Measurements from ENCODE around the gene ASIP. TPM values are rescaled to one million over a fixed set of nuclear protein-coding genes. Genes with fewer than 3 reads are reported as not detected.
A peak's percentile ranks its signal among the peaks of the same experiment; 100 is the strongest.
"Not testable (repeated sequence)": the region's sequence is repeated elsewhere in the genome, so short reads cannot be mapped to it uniquely, and the experiment has no call there.

ASIP gene, protein sequence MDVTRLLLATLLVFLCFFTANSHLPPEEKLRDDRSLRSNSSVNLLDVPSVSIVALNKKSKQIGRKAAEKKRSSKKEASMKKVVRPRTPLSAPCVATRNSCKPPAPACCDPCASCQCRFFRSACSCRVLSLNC
- not detected for total RNA-seq

DNA sequence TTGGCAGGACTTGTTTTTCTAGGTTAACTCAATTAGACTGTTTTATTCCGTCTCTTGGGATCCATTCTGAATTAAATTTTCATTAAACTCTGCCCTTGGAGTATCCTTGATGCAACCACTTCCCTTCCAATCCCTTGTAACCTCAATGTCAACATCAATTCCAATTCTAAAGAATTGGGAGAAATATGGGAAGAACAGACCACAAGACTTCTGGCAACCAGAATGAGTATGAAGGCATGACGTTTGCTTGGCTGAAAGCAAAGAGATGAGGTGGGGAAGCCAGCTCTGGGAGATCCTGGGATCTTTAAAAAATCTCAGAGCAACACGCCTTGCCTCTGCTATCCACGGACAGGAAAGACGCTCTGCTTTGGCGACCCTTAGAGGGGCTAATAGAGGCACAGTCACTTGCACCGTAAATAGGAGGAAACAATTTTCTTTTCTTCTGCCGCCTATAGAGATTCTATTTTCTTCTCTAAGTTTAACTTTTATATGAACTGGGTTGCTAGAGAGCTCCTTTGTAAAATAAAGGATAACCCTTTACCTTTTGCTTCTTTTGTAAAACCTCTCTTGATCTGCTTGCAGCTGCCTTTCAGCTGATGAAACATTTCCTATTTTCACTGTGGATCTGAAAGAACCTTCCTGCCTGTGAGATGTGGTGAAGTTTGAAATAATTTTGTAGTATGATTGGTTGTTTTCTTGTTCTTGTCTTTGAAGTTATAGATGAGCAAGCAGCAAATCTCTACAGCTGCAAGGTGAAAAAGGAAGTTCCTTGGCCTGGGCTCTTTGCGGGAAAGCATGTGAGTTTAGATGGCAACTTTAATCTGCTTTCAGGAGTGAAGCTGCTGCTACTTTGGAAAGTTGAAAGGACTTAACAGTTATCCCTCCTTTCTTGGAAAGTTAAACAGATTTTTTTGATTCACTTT is at the start of gene ASIP:
ASIP (plus strand) TSS at position 731 of the 923 bp plus-strand sequence. CDS start 18,952 bp downstream, outside the sequence.
- no peak for DNase-seq

DNA sequence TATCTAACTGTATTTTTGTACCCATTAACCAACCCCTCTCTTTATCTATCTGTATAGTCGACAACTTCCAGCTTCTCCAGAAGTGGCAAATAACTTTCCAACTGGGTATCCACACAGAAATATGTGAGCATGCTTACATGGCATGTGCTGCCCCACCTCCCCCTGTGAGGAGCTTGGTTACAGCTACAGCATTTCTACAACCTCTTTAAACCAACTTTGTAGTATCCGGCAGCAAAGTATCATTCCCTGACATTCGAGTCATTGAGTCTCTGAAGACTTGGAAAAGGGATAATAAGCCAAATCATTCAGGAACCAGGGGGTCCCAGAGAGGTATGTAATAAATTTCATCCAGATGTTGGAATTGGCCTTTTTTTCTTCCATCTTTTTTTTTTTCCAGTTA is 48.2 kb upstream of the ASIP start:
- DNase-seq = no peak

GRCh38 chr20:34199183-34199582 is 42.0 kb upstream of the ASIP start:
- DNase-seq = no peak

GRCh38 chr20:34200023-34200422 is 41.2 kb upstream of the ASIP start:
- DNase-seq = no peak

DNA sequence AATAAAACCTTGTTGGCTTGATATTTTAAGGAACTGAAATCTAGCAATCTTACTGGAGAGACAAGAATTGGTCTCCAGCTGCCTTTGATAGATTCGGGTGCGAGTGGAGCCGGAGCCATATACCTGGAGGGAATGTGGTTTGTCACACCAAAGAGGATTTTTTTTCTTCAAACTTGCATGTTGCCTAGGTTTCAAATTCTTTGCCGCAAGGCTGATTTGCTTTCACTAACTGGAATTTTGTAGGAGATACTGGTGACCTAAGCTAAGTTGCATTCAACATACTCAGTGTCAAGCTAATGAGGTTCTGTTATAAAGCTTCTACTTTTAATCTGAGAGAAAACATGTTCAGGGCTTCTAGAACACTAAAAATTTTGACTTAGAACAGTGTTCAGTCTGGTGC is 39.7 kb upstream of the ASIP start:
- no peak for DNase-seq

GRCh38 chr20:34205172-34205880 is 35.9 kb upstream of the ASIP start:
- not testable (repeated sequence) for DNase-seq

DNA sequence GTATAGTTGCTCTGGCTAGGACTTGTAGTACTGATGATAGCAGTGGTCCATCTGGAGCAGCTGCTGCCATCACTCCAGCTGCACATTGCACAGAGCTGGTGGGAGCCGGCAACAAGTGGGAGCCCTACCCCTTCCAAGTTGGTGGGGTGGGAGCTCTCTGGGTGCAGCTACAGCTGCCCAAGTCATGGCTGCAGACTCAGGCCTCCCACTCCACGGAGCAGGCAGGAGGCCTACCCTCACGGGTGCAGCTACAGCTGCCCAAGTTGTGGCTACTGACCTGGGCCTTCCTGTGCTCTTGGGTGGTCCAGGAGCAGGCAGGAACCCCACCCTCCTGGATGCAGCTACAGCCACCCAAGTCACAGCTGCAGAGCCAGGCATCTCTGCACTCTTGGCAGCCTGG is 32.1 kb upstream of the ASIP start:
- peak; percentile 43 for DNase-seq

DNA sequence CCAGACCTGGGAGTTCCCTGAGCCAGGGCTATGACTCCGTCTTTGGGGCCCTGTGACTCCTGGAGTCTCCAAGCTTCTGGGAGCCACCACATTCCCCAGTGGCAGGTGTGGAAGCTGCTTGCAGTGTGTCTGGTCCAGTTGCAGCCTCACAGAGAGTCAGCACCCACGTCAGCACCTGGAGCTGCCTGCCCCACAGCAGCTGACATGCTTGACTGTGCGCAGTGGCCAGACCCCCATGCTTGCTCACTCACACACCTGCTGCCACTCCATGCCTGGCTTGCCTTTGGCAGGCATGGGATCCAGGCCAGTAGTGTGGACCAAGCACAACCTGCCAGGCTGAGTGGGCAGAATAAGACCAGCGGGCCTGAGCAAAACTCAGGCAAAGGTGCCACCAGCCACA is 31.0 kb upstream of the ASIP start:
- DNase-seq = no peak

DNA sequence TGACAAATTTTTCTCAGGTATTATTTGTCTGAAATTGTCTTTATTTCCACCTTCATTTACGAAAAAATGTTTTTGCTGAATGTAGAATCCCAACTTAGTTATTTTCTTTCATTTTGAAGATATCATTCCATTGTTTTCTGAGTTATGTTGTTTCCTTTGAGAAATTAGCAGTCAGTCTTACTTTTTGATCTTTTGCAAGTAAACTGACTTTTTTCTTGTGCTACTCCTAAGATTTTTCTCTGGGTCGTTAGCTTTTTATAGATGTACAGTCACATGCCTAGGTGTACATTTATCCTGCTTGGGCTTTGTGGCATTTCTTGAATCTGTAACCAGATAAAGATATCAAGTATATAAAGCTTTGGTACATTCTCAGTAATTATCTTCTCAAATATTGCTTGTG is 29.6 kb upstream of the ASIP start:
- DNase-seq = no peak

- no peak for DNase-seq
Measured at GRCh38 chr20:34213213-34213612, 28.0 kb upstream of the ASIP start.

DNA sequence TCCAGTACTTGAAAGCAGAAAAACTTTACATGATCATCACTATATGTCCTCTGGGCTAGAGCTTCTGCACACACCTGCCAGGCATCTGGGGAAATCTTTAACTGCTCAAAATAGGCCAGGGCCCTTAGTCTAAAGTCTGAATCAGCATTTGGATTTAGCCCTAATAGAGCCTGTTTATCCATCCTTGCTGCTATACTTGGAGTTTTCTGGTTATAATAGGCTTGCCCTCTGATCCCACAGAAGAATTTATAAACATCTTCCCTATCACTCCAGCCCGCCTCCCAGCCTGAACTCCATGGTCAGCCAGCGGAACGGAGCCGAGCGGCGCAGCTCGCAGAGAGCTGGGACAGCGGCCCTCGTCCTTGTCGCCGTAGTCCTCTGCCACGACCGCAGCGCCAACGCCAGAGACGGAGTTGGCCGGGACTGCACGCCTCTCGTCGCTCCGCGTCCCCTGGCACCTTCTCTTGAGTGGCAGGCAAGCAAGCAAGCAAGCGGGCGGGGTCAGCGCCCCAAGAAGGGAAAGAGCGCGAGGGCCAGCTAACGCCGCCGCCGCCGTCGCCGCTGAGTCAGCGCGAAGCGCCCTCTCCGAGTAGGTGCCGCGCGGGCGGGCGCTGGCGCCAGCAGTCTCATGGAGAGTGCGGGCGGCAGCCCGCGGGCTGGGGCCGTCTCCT is 25.4 kb upstream of the ASIP start:
- peak; percentile 73 for DNase-seq

DNA sequence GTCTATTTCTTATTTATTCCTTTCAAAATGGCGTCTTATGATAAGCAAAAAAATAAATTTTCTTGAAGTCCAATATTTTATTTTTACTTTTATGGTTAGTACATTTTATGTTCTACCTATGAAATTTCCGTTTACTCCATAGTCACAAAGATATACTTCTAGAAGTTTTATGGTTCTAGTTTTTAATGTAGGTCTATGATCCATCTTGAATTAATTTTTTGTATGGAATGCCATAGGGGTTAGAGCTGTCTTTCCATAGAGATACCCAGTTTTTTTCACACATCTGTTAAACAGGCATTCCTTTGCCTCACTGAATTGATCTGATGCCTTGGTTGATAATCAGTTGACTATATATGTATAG is 24.9 kb upstream of the ASIP start:
- DNase-seq = no peak

DNA sequence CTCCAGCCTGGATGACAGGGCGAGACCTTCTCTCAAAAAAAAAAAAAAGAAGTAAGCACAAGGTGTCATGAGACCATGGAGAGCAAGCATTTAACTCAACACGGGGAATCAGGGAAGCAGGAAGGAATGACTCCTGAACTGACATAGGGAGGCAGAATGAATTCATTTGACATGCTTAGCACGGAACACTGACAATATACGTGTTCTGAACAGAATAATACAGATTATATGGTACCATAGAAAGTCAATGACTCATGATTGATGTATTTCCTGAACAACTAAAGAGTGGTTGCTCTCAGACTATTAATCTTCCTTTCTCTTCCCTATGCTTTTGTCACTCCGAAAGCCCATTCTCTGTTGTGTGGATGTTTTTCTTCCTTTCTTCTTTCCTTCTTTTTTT is 20.7 kb upstream of the ASIP start:
- DNase-seq = no peak

DNA sequence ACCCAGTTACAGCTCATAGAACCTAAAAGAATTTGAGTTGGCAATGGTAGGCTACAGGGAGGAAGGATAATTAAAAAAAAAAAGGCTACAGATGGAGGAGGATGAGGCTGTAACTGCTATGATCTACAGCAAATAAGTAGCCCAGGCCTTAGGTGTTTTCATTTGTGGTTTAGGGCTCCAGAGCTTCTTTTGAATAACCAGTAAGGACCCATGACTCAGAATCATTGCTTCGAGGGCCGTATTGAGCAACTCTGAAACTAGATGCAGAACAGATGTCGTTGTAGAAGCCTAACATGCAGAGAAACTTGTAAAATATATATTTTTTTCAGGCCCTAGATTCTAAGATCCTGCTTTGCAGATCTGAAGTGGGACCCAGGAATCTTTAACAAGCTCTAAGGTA is 19.0 kb upstream of the ASIP start:
- no peak for DNase-seq

- not testable (repeated sequence) for DNase-seq
Measured at GRCh38 chr20:34224251-34224650, 17.0 kb upstream of the ASIP start.

DNA sequence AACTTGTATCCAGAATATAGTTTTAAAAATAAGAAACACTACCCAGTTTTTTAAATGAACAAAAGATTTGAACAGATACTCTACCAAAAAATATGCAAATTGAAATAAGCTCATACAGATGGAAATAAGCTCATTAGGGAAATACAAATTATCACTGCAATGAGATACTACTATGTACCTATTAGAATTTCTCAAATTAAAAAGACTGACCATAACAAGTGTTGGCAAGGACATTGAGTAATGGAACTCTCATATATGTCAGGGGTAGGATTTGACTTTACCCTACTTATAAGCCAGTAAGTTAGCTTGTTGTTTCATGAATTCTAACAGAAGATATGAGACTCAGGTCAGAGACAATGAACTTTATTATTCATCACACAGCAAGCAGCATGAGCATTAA is 9.6 kb upstream of the ASIP start:
- no peak for DNase-seq

GRCh38 chr20:34232494-34233087 is 8.6 kb upstream of the ASIP start:
- no peak for DNase-seq

- DNase-seq = no peak
Measured at GRCh38 chr20:34233687-34234086, 7.5 kb upstream of the ASIP start.

GRCh38 chr20:34235875-34236274 is 5.3 kb upstream of the ASIP start:
- DNase-seq = no peak

DNA sequence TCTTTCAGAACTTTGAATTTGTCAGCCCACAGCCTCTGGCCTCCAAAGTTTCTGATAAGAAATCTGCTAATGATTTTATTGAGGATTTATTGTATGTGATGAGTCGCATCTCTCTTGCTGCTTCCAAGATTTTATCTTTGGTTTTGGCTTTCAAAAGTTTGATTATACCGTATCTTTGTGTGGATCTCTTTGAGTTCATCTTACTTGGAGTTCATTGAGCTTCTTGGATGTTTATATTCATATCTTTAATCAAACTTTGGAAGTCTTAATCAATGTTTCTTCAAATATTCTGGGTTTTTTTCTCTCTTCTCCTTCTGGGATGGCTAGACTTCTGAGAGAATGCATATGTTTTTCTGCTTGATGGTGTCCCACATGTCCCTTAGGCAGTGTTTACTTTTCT is 3.3 kb upstream of the ASIP start:
- DNase-seq = no peak

DNA sequence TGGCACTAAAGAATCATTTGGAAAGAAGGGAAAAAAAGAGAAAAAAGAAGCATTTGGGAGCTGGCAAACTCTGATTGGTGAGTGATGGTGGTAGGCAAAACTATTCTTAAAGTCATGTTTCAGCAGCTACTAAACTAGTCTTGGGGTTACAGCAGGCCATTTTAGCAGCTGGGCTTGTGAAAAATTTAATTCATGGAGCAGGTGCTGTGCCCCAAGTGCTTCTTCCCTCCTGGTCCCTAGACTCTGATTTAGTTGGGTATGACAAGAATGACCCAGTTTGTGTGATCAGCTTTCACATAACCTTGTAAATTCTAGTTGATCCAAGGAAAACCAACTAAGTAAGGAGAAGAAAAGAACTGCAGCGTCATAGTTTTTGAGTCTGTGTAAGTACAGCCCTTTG is 1.1 kb upstream of the ASIP start:
- DNase-seq = no peak

DNA sequence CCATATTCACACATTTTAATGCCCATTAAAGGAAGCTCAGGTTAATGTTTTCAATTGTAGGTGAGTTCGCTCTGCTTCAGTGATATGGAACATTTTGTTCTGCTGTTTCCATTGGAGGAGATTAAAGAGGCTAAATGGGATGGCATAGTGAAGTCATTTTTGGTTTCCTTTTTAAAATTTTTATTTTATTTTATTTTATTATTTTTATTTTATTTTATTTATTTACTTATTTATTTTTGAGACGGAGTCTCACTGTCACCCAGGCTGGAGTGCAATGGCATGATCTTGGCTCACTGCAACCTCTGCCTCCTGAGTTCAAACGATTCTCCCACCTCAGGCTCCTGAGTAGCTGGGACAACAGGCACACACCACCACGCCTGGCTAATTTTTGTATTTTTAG is 792 bp downstream of the ASIP start:
- DNase-seq = not testable (repeated sequence)

Data from tongue (tissue), 2 donors.